HCT116 (cell line): ENCODE results near the gene ZCWPW2. TPM values are rescaled to one million over a fixed set of nuclear protein-coding genes. Genes with fewer than 3 reads are reported as not detected.

Experiments used
- ATAC-seq: fragments of 200-7000 bp; cut with Tn5 transposase; 2 replicates; pipeline ENCODE4 v1.9.1; 2020; ENCODE audit warnings: mild to moderate bottlenecking, moderate library complexity
- BruUV-seq: library from RNA; stranded (reverse); fragments of 400-500 nt; replicated peaks from 2 replicates; lab custom pipeline; 2021; lab: Mats Ljungman, UMichigan
- CTCF ChIA-PET: fragments of 300-600 bp; sonication (Branson Sonifier 250); formaldehyde crosslinking; loops from one replicate; lab custom pipeline; 2021; ENCODE audit warnings: antibody characterized with exemption; lab: Charles Lee
- POLR2A ChIA-PET: fragments of 300-600, 350-600 bp; sonication (Branson Sonifier 250); formaldehyde crosslinking; loops from one replicate; lab custom pipeline; 2021; ENCODE audit warnings: antibody characterized with exemption; lab: Charles Lee
- RAD21 ChIA-PET, 2 experiments: fragments of 300-600 bp; sonication (Branson Sonifier 250); formaldehyde crosslinking; loops; one replicate each; lab custom pipeline; 2023; ENCODE audit warnings: low total read pairs in 2 of 2; ENCODE audit not compliant: uncharacterized antibody in 2 of 2, unreplicated experiment in 2 of 2, low non-redundant PET in 1 of 2; lab: Charles Lee
- DNase-seq: peaks from one replicate; pipeline ENCODE4 v3.0.0-alpha.2; 2010; ENCODE audit warnings: low read depth, low spot score
- H2AFZ ChIP-seq: fragments of 200-600 bp; shearing (Covaris generic), sonication (generic); 2 replicates; pipeline ENCODE4 v1.6.1; 2017; ENCODE audit warnings: low read depth, mixed run types, mixed read lengths, antibody characterized with exemption, low read length; ENCODE audit not compliant: poor library complexity, severe bottlenecking
- H3K27ac ChIP-seq: 2 replicates; pipeline ENCODE4 v1.5.1; 2012; ENCODE audit warnings: low read depth, low read length
- H3K27me3 ChIP-seq: fragments of 200-600 bp; sonication (generic); 2 replicates; pipeline ENCODE4 v1.6.1; 2016; ENCODE audit warnings: mixed run types, low read length, mixed read lengths; ENCODE audit not compliant: insufficient read depth
- H3K36me3 ChIP-seq, 2 experiments: fragments of 200-500 bp in 1 of 2; fragments of 200-600 bp in 1 of 2; sonication (Bioruptor generic) in 1 of 2; sonication (generic) in 1 of 2; 2 replicates each; pipeline versions ENCODE4 v1.5.1 to v1.6.1; 2014 to 2016; ENCODE audit warnings: low read length in 2 of 2, inconsistent platforms in 1 of 2, mixed read lengths in 1 of 2, mixed run types in 1 of 2; ENCODE audit not compliant: insufficient read depth in 2 of 2, control insufficient read depth in 1 of 2
- H3K4me1 ChIP-seq, 2 experiments: fragments of 200-600 bp in 1 of 2; sonication (generic) in 1 of 2; 2 replicates each; pipeline versions ENCODE4 v1.5.1 to v1.6.1; 2012 to 2017; ENCODE audit warnings: low read length in 2 of 2, inconsistent platforms in 1 of 2, mild to moderate bottlenecking in 1 of 2, mixed read lengths in 1 of 2, mixed run types in 1 of 2, moderate library complexity in 1 of 2; ENCODE audit not compliant: insufficient read depth in 2 of 2, control insufficient read depth in 1 of 2
- H3K4me2 ChIP-seq: fragments of 200-600 bp; sonication (generic); 2 replicates; pipeline ENCODE4 v1.6.1; 2017; ENCODE audit warnings: mixed run types, low read length, mixed read lengths
- H3K4me3 ChIP-seq, 2 experiments: fragments of 200-600 bp in 1 of 2; sonication (generic) in 1 of 2; replicated peaks in 1 of 2; 2 replicates each; pipeline ENCODE4 v1.5.1; 2011 to 2016; ENCODE audit warnings: low read length in 2 of 2, control low read depth in 1 of 2, low read depth in 1 of 2, mild to moderate bottlenecking in 1 of 2, mixed read lengths in 1 of 2, mixed run types in 1 of 2
- H3K79me2 ChIP-seq: fragments of 200-600 bp; sonication (generic); 2 replicates; pipeline ENCODE4 v1.6.1; 2017; ENCODE audit warnings: mild to moderate bottlenecking, mixed run types, low read length, moderate library complexity, mixed read lengths; ENCODE audit not compliant: insufficient read depth
- H3K9ac ChIP-seq: fragments of 200-600 bp; sonication (generic); 2 replicates; pipeline ENCODE4 v1.6.1; 2016; ENCODE audit warnings: low read length, mixed read lengths
- H3K9me2 ChIP-seq: fragments of 200-600 bp; sonication (generic), shearing (Covaris generic); 2 replicates; pipeline ENCODE4 v1.6.1; 2017; ENCODE audit warnings: mixed run types, mild to moderate bottlenecking, moderate library complexity; ENCODE audit not compliant: insufficient read depth
- H3K9me3 ChIP-seq, 2 experiments: fragments of 200-500 bp in 1 of 2; fragments of 200-600 bp in 1 of 2; sonication (Bioruptor generic) in 1 of 2; sonication (generic) in 1 of 2; 2 replicates each; pipeline ENCODE4 v1.6.1; 2014 to 2017; ENCODE audit warnings: low read length in 2 of 2, mixed read lengths in 2 of 2, inconsistent platforms in 1 of 2, low read depth in 1 of 2, mild to moderate bottlenecking in 1 of 2, mixed run types in 1 of 2, moderate library complexity in 1 of 2; ENCODE audit not compliant: control insufficient read depth in 1 of 2, insufficient read depth in 1 of 2
- H4K20me1 ChIP-seq: fragments of 200-600 bp; sonication (generic), shearing (Covaris generic); 2 replicates; pipeline ENCODE4 v1.6.1; 2017; ENCODE audit warnings: mixed run types, mild to moderate bottlenecking, moderate library complexity; ENCODE audit not compliant: insufficient read depth
- CBX3 ChIP-seq: IDR thresholded peaks from 2 replicates; pipeline ENCODE4 v1.6.1; 2012; ENCODE audit warnings: low read depth
- CEBPB ChIP-seq: IDR thresholded peaks from 2 replicates; pipeline ENCODE4 v1.6.1; 2012; ENCODE audit warnings: low read depth
- CTCF ChIP-seq, 3 experiments: fragments of 200-600 bp in 1 of 3; sonication (generic) in 1 of 3; IDR thresholded peaks in 2 of 3; conservative IDR thresholded peaks in 1 of 3; 2 replicates each; pipeline ENCODE4 v1.5.1; 2012 to 2017; ENCODE audit warnings: low read depth in 2 of 3, low read length in 2 of 3, antibody characterized with exemption in 1 of 3, borderline replicate concordance in 1 of 3, control low read depth in 1 of 3, mild to moderate bottlenecking in 1 of 3, mixed read lengths in 1 of 3, mixed run types in 1 of 3, moderate library complexity in 1 of 3; ENCODE audit not compliant: insufficient read depth in 1 of 3
- EZH2 ChIP-seq: fragments of 200-600 bp; sonication (generic); IDR thresholded peaks from 2 replicates; pipeline ENCODE4 v1.6.1; 2017; ENCODE audit warnings: antibody characterized with exemption, mixed run types
- EZH2phosphoT487 ChIP-seq: fragments of 200-600 bp; IDR thresholded peaks from 2 replicates; pipeline ENCODE4 v1.6.1; 2018; ENCODE audit warnings: antibody characterized with exemption, borderline replicate concordance
- JUND ChIP-seq: IDR thresholded peaks from 2 replicates; pipeline ENCODE4 v1.6.1; 2012
- MAX ChIP-seq: IDR thresholded peaks from 2 replicates; pipeline ENCODE4 v1.6.1; 2012
- RAD21 ChIP-seq: IDR thresholded peaks from 2 replicates; pipeline ENCODE4 v1.6.1; 2012; ENCODE audit warnings: low read depth, mild to moderate bottlenecking
- SIN3A ChIP-seq: IDR thresholded peaks from 2 replicates; pipeline ENCODE4 v1.6.1; 2012; ENCODE audit warnings: low read depth
- SRF ChIP-seq: IDR thresholded peaks from 2 replicates; pipeline ENCODE4 v1.6.1; 2012; ENCODE audit warnings: low read depth
- TCF7L2 ChIP-seq: IDR thresholded peaks from 2 replicates; pipeline ENCODE4 v1.7.0; 2011; ENCODE audit warnings: borderline replicate concordance, inconsistent platforms; ENCODE audit not compliant: insufficient read depth, insufficient read length; ENCODE audit errors: extremely low read depth
- ZNF274 ChIP-seq: fragments of 200-500 bp; sonication (Bioruptor generic); IDR thresholded peaks from 2 replicates; pipeline ENCODE4 v1.6.1; 2014; ENCODE audit warnings: mild to moderate bottlenecking, low read depth, low read length, inconsistent platforms
- intact Hi-C: fragments of 100-400 bp; cut with micrococcal nuclease; formaldehyde crosslinking; loops from 2 replicates; pipeline ENCODE4 v1.10.0; 2022
- total RNA-seq: library from RNA; stranded (reverse); gene quantifications from one replicate; pipeline ENCODE4 v1.2.1, GENCODE V29; 2021; ENCODE audit not compliant: unreplicated experiment
- TF ChIP-seq, protein P1 (sequence below): IDR thresholded peaks from 2 replicates; pipeline ENCODE4 v1.6.1; 2012

The ZCWPW2 gene
- total RNA-seq, 1 experiment from 2014 or later, result 1.1 TPM

DNA sequence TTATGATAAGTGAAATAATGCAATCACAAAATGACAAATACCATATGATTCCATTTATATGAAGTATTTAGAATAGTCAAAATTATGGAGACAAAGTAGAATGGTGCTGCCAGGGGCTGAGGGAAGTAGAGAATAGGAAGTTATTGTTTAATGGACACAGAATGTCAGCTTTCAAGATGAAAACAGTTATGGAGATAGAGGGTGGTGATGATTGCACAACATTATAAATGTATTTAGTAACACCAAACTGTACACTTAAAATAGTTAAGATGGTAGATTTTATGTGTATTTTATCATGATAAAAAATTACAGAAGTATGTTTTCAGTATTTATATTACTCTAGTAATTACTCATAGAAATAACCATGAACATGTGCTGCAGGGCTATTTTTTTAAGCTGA lies 100.9 kb downstream of the ZCWPW2 start:
- Histone ChIP-seq H2AFZ (no peak overlapping the region), H3K27me3 (no peaks in the 10 kb centered on the region), H3K4me3 (no peak overlapping the region), H3K79me2 (no peaks in the 10 kb centered on the region), H3K9me2 (no peaks in the 10 kb centered on the region), H3K9ac (no peak overlapping the region), H3K27ac (no peak overlapping the region), H3K4me2 (no peak overlapping the region), H3K4me1 (no peaks in the 10 kb centered on the region), H3K9me3 (no peaks in the 10 kb centered on the region), H3K36me3 (no peaks in the 10 kb centered on the region), H4K20me1 (no peaks in the 10 kb centered on the region)
- CTCF ChIA-PET, result no interaction called here
- DNase-seq (no peak), ATAC-seq (no peak)
- intact Hi-C loops, result no loop called here
- POLR2A ChIA-PET, result no interaction called here
- RAD21 ChIA-PET, result no interaction called here
- TF ChIP-seq SIN3A (no peak), ZNF274 (no peak), SRF (no peak), CBX3 (no peak), CEBPB (no peak), JUND (no peak), MAX (no peak), EZH2phosphoT487 (no peak), CTCF (IDR thresholded peaks at IDR 0.05 in 2 of 3, conservative IDR thresholded peaks at IDR 0.05 in 1 of 3; ENCODE audit: borderline replicate concordance in 1 of 3, insufficient read depth in 1 of 3, low read depth in 2 of 3, low read length in 2 of 3) (no peak), TCF7L2 (no peak), RAD21 (no peak), EZH2 (no peak)
- TF ChIP-seq, protein P1, sequence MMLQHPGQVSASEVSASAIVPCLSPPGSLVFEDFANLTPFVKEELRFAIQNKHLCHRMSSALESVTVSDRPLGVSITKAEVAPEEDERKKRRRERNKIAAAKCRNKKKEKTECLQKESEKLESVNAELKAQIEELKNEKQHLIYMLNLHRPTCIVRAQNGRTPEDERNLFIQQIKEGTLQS, result no peak
- no TSS peak for BruUV-seq
